CD4-positive, alpha-beta T cell treated with Interleukin-10 for 1 hour (primary cell): Measurements from ENCODE around the gene RBMS3.

Source experiments
- DNase-seq: peaks from one replicate; pipeline ENCODE4 v3.0.0-alpha.2; 2020

RBMS3 gene

DNA sequence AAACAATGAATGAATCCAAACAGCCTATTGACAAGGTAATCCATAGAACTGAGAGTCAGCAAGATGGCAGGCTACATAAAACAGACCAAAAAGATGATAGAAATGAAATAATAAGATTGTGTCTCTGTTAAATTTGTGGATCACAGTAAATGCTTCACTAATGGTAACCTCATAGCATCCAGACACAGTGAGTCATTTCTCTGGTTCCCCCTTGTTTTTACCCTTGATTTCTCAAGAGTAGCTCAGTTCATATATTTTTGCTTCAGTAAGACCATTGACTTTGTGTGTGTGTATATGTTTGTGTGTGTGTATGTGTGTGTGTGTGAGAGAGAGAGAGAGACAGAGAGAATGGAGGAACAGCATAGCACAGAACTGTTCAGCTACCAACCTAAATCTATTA is 546.9 kb downstream of the RBMS3 start:
- DNase-seq, result no peak

DNA sequence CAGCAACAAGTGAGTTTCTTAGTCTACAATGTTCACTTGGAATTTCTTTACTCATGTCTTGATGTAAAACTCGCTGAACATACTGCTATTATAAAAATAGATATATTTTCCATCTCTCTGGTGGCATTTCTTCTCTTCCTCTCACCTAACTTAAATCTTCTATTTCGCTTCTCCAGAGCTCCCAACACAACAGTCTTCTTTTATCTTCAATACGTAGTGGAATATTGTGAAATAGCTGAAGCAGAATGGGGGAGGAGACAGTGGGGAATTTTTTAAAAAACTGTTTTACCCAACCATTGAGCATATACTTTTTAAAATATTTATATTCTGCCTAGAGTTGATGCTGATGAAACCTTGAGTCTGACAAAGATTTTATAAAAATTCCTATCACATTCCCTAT is 548.5 kb downstream of the RBMS3 start:
- no peak for DNase-seq

DNA sequence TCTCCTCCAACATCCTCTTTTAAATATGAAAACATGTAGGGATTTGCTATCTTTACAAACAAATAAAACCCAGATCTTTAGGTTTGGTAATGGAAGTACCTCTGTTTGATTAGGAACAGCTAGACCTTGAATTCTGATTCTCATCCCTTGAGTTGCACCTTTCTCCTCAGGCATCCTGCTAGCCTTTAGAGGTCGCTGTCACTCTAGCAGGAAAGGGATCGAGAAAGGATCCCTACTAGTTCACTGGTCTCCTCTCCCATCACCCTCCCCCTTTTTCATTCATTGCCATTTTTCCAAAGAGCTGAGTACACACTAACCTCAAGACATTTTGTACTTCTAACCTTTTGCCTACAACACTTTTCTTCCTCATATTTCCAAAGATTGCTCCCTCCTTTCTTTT is 569.8 kb downstream of the RBMS3 start:
- DNase-seq, result no peak

DNA sequence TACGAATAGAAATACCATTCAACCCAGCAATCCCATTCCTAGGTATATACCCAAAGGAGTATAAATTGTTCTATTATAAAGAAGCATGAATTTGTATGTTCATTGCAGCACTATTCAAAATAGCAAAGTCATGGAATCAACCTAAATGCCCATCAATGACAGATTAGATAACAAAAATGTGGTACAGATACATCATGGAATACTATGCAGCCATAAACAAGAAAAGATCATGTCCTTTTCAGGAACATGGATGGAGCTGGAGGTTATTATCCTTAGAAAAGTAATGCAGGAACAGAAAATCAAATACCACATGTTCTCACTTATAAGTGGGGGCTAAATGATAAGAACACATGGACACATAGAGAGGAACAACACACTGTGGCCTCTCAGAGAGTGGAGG is 571.9 kb downstream of the RBMS3 start:
- no peak for DNase-seq

DNA sequence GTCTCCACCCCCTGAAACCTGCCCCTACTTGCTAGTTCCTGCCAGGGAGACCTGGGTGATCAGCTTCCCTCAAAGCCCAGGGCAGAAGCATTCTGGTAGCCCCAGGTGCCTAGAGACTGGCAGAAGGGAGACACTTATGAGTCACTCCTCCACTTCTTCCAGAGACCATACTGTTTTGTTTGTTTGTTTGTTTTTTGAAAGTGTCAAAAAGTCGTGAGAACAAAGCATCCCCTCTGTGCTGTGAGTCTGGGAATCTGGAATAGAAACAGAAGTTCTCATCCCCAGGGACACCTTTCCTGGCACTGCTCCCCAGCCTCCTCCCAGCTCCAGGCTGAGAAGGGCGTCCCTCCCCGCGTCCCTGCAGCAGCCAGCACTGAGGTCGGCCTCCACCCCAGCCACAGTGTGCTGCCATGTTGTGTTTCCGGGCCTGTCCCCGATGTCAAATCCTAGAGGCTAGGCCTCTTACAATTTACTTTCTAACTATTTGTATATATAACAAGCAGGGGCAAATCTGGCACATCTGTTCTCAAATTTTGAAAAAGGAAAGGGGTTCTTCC is 573.0 kb downstream of the RBMS3 start:
- no peak for DNase-seq

DNA sequence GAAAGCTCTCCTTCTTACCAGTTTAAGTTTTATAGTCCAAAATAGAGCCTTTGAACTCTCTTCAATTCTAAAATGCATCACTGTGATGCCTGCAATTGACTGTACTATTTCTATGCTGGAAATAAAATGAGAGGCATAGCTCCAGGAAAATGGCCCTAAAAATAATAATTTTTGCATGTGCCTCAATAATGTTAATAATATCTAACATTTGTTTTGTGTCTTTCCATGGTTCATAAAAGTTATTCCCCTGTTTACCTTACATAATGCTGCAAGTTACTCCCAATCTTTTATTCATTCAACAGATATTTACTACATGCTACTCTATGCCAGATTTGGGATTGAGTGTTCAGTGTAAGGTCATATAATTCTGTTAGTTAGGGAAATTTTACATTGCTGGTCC is 574.0 kb downstream of the RBMS3 start:
- DNase-seq, result no peak

DNA sequence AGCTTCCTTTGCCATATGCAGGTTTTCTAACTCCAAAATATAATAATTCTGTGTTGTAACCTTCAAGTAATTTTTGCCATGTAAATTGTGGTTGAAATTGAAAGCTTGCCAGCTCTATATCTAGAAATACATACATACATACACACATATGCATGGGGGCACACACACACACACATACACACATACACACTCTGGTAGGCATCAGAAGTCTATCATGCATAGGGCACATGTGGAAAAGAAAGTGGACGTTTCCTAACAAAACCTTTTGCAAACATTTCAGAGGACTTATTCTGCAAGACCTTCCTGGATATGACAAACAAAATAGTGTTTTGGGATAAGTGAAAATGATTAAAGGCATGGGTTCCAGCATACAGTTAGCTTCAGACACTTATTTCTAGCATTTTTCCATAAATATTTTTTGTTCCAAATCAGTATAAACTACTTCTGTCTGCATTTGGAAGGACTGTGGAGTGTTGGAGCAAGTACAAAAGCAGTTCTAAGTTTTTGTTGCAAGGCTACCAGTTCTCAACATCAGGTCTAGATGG is 578.9 kb downstream of the RBMS3 start:
- DNase-seq, result no peak

DNA sequence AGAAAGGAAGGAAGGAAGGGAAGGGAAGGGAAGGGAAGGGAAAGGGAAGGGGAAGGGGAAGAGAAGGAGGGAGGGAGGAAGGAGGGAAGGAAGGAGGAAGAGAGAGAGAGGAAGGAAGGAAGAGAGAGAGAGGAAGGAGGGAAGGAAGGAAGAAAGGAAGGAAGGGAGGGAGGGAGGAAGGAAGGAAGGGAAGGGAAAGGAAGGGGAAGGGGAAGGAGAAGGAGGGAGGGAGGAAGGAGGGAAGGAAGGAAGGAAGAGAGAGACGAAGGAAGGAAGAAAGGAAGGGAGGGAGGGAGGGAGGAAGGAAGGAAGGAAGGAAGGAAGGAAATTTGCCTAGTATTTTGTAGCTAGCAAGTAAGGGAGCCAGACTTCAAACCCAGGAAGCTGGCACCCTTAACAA is 583.9 kb downstream of the RBMS3 start:
- DNase-seq, result no peak

DNA sequence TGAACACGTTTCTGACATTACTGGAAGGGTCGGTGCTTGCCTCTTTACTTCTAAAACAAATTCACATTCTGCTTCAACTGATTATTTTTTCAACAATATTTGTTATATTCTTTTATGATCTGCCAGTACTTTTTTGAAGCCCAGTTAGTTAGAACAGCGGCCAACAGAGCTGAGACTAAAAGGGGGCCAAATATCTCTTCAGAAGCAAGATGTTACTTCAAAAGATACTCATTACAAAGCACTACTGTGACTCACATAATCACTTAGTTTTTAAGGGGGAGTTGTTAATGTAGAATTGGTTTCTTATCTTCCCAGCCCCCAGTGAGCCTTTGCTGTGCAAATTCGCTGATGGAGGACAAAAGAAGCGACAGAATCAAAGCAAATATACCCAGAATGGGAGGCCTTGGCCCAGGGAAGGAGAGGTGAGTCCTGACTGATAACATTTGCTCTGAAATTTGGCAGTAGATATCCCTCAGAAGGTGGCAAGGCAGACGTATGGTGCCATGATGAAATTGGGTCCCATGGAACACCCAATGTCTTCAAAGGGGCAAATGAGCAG is 587.8 kb downstream of the RBMS3 start:
- no peak for DNase-seq

DNA sequence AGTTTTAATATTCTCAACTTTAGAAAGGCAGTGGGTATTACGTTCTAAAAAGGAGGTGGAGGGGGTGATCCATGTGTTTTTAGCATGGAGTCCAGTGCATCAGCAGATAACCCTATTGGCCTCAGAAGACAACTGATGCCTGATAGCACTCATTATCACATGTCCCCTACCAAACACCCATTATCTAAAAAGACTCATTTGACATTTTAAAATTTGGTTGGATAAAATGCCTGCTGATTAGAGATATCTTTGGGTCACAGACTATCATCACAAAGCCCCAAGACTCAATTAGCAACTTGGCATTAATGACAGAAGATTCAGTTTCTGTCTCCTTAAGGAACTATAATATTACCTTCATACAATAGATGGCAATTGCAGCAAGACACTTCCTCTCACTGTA is 589.3 kb downstream of the RBMS3 start:
- DNase-seq, result no peak

DNA sequence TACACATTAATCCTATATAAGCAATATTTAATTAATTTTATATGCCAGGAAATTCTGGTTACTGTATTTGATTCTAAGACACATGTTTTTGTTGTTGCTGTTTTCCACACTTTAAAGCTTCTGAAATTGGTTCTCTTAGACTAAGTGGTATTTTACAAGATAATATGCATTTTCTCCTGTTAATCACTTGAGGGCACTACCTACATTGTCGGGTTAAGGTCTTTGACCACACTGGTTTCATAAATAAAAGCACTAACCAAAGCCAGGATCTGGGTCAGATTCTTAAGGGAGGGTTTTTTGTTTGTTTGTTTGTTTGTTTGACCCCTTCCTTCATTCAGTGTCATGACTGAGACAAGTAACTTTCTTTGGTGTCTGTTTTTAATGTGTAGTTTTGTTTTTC is 590.2 kb downstream of the RBMS3 start:
- no peak for DNase-seq

DNA sequence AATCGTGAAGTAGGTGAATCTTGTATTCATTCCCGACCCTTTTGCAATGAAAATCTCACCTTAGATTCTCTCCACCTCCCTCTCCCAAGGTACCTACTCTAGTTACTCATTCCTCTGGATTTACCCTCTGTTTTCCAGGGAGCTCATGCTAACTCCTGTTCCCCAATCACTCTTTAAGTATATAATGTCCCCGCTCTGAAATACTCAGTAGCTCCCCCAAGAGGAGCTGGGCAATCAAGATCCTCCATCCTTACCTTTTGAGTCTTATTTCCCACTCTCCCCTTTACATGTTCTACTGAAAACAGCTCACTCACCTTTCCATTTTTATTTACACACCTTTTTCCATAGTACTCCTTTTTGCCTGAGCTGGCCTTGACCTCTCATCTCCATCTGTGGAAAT is 599.9 kb downstream of the RBMS3 start:
- DNase-seq, result no peak

DNA sequence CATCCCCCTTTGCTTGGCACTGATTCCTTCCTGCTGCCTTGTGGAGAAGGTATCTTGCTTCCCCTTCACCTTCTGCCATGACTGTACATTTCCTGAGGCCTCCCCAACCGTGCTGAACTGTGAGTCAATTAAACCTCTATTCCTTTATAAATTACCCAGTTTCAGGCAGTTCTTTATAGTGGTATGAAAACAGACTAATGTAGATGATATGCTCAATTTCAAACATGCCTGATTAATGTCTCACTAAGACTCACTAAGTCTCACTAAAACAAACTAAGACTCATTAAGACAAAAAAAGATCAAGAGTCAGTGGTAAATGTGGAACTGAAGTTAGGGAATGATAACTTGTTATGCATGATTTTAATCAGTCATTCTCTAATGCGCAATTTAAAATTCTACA is 606.6 kb downstream of the RBMS3 start:
- DNase-seq, result no peak

DNA sequence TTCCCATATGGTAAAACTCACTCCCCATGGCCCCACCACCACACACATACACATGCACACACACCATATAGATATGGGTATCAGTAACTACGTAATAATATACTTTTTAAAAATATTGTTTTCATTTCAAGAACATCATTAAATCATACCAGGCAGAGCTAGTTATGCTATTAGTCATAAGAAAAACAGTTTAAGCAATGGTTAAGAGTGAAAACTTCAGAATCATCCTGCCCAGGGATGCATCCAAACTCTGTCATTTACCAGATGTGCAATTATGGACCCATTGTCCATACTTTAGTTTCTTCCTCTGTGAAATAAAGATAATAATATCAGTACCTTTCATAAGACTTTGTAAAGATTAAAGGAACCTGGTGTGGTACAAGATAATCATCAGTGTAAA is 608.3 kb downstream of the RBMS3 start:
- DNase-seq, result no peak

DNA sequence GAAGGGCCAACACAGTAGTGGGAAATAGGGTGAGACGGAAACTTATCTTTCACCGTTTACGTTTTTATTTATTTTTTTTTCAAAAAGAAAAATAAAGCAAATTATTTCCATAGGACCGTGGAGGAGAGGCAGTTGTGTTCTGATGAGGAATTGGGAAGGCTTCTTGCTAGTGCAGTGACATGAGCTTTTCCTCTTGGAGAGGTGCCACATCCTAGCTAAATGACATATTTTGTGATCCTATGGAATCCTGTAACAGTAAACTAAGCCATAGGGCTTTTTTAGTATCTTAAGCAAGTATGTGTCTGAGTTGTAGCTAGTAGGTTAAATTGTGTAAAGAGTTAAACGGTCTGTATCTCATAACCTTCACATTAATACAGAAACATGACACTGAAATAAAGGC is 609.9 kb downstream of the RBMS3 start:
- no peak for DNase-seq

DNA sequence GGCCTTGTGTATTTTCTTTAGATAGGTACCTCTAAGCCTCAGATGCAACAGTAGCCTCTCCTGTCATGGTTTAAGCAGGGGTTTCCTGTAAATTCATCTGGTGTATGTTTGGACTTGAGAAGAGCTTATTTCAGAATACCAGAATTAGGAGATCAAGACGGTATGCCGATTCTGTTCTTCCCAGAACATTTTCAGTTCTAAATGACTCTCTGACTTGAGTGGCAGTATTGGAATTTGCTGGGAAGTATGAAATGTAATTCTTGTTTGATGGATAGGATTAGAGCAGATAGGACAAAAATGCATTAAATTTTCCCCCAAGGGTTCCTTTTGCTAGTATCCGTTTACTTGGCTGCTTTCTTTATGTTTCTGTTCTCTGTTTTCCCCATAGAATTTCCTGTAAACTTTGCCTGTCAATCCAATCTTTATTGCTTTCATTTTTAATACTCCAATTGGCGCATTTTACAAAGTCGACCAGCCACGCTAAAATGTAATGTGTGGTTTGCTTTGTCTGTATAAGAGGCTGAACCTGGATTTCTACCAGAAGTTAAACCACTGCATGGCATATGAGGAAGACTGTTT is 612.2 kb downstream of the RBMS3 start:
- DNase-seq, result no peak

DNA sequence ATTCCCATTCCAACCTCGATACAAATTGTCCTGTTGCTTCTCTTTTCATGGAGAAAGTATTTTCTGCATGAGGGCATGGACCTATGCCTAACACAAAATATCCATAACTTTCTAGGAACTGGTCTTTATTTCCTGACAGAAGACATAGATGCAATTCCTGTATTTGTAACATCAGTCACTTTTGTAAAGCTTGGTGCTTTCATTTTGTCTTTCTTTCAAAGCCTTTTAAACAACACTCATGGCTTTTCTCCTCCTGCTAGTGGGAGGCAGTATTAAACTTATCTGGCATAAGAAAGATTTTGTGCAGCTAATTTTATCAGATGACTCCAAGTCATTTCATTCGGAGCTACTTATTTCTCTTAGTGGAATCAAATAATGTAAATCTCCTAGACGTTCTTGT is 616.0 kb downstream of the RBMS3 start:
- DNase-seq, result no peak

DNA sequence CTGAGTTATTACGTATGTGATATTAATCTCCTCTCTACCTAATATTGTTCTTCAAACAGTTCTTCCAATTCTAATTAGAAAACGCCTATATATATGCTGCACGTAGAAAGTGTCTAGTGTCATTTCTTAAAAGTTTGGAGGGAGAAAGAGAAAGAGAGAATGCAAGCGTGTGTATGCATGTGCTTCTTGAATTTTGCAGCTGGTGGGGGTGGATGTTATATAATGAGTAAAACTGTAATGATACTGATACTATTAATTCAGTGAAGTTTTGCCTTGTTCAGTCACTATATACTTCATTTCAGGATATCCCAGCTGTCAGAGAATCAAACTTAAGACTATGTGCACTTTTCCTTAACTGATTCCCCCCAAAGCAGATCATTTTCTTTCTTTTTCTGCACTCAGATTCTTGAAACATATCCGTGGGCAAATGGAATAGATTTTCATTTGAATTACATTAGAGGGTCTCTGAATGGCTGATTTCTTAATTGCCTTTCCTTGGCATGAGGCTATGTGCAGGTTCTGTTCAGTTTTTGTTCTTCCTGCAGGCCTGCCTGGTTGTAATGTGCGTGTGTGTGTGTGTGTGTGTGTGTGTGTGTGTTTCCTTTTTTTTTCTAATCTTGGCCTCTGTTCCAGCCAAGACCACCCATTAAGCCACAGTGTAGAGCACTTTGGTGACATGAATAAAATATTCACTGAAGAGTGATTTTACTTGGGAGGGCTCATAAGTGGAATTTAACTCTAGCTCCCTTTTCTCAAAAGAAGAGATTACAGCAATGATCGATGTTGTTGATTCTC is 617.5 kb downstream of the RBMS3 start:
- DNase-seq, result no peak

DNA sequence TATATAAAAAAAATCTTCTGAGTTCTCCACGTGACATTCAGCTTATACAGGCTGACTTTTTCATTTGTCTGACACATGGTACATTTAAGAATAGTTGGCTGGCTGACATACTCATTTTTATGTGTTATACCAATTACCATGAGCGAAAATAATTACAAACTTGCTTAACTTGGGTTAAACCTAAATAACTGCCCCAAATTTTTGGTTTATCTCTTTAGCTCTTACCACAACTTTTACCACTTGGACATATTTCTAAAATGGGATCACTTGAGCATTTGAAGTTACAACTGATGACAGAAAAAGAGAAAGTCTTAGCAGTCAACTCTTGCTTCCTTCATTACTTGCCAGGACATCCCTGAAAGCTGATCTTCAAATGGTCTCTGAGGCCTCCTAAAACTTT is 618.1 kb downstream of the RBMS3 start:
- no peak for DNase-seq

DNA sequence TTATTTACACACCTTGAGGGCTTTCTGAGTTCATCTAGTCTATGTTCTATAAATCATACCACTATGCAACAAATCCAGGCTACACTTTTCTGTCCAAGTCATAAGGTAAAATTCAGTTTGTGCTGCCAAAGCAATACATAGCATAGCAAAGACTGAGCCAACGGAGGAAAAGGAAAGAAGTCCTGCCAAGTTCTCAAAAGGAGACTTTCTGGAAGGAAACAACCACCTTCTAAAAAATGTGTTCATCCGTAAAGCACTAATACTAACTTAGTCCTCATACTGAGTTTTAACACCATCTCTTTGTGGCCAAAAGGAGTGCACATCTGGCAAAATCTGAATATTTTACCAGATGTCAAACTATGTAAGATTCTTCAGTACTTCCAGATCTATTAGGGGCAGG is 620.2 kb downstream of the RBMS3 start:
- DNase-seq, result no peak

DNA sequence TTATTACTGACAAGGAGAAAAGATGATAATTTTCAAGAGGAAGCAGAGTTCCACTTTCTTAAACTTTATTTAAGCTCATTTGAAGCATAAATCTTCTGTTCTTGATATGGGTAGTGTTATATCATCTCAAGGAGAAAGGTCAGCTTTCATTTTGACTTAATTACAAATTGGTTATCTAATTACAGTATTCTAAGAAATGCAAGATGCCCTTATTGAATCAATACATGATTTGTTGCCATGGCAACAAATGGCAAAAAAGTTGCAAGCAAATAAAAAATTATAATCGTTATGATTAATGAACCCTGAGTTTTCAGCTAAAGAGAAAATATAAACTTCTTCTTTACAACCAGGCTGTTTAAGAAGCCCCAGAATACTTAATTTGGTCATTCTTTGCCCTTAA is 622.7 kb downstream of the RBMS3 start:
- no peak for DNase-seq

DNA sequence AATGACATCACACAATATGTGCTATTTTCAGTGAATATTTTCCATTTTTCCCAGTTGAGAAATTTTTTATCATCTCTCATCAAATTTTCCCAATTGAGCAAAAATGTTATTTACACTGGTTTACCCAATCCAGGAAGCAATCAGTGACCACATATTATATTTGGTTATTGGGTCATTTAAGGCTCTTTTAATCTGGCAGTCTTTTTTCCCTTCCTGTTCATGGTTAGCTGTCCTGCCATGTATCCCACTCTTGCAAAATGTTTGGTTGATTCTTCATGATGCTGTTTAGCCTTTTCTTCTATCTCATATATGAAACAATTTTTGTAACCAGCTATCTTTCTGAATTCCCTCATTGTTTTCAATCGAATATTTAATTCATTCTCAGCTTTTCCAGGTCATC is 626.0 kb downstream of the RBMS3 start:
- DNase-seq, result no peak

DNA sequence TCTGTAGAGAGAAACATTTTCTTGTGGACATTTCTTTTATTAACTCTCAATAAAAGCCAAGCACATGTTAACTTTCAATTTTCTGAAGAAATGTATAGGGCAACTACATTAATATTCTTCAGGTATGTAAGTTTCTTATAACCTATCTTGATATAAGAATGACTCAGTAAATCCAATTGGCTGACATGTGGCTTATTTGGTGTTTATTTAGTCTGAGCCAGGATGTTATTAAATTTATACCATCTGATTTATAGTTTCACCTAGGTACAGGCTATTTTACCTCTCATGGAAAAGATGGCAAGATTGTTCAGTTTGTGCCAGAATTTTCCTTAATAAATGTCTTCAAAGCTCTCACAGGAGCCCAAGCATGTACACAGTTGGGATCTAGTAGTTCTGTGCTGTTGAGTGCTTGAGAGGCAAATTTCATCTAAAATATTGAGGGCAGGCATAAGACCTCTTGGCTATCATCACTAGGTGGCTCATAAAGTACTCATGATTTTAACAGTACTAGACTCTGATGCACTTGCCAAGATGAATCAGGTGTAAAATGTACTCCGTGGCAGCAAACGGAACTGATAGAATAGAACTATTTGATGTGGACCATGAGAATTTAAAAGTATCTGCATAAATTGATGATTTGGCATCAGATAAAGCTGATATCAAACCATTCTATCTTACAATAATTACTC is 631.9 kb downstream of the RBMS3 start:
- no peak for DNase-seq
